CD4-positive, alpha-beta T cell (primary cell): ENCODE results near the gene KLHL30. TPM values are rescaled to one million over a fixed set of nuclear protein-coding genes. Genes with fewer than 3 reads are reported as not detected.

Source experiments
- ATAC-seq: fragments of 200-7000 bp; cut with Tn5 transposase; one replicate; pipeline ENCODE4 v1.10.0; 2022; ENCODE audit warnings: mild to moderate bottlenecking; ENCODE audit not compliant: poor library complexity
- CTCF ChIA-PET: fragments of 350-600 bp; sonication (Branson Sonifier 250); formaldehyde crosslinking; loops from one replicate; lab custom pipeline; 2021; ENCODE audit warnings: antibody characterized with exemption, inconsistent platforms; lab: Charles Lee
- POLR2A ChIA-PET: fragments of 350-600 bp; sonication (Branson Sonifier 250); formaldehyde crosslinking; loops from one replicate; lab custom pipeline; 2021; ENCODE audit warnings: antibody characterized with exemption, inconsistent platforms; lab: Charles Lee
- DNase-seq, 14 experiments: peaks; one replicate each; pipeline ENCODE4 v3.0.0-alpha.2; 2013 to 2020; ENCODE audit warnings: mixed read lengths in 2 of 14
- H3K27ac ChIP-seq, 2 donors: one replicate each; pipeline versions ENCODE4 v1.5.1 to v1.7.0; 2013; ENCODE audit warnings: low read length in 2 of 2, low read depth in 1 of 2, mild to moderate bottlenecking in 1 of 2
- H3K27me3 ChIP-seq, 2 experiments: 1 replicate in 1 of 2; 2 replicates in 1 of 2; pipeline versions ENCODE4 v1.6.1 to v1.7.0; 2013; ENCODE audit warnings: low read length in 2 of 2, control low read depth in 1 of 2, mild to moderate bottlenecking in 1 of 2, moderate library complexity in 1 of 2; ENCODE audit not compliant: insufficient read depth in 2 of 2, control insufficient read depth in 1 of 2
- H3K36me3 ChIP-seq: one replicate; pipeline ENCODE4 v1.6.1; 2013; ENCODE audit warnings: low read length, control low read depth; ENCODE audit not compliant: insufficient read depth
- H3K4me1 ChIP-seq: one replicate; pipeline ENCODE4 v1.6.1; 2013; ENCODE audit warnings: low read length, control low read depth; ENCODE audit not compliant: insufficient read depth
- H3K4me3 ChIP-seq: one replicate; pipeline ENCODE4 v1.5.1; 2013; ENCODE audit warnings: mild to moderate bottlenecking, low read length, moderate library complexity
- H3K9me3 ChIP-seq, 2 experiments: 1 replicate in 1 of 2; 2 replicates in 1 of 2; pipeline versions ENCODE4 v1.6.1 to v1.7.0; 2013; ENCODE audit warnings: low read length in 2 of 2, mild to moderate bottlenecking in 2 of 2, control low read depth in 1 of 2, moderate library complexity in 1 of 2; ENCODE audit not compliant: control insufficient read depth in 1 of 2, insufficient read depth in 1 of 2
- H3K27ac Mint-ChIP-seq: one replicate; pipeline ENCODE4 v1.8.0; 2020; ENCODE audit warnings: mixed read lengths
- H3K27me3 Mint-ChIP-seq: one replicate; pipeline ENCODE4 v1.8.0; 2021; ENCODE audit warnings: mixed read lengths
- H3K36me3 Mint-ChIP-seq: one replicate; pipeline ENCODE4 v1.8.0; 2021; ENCODE audit warnings: low read depth, mixed read lengths
- H3K4me1 Mint-ChIP-seq: one replicate; pipeline ENCODE4 v1.8.0; 2021; ENCODE audit warnings: low read depth, mixed read lengths
- H3K4me3 Mint-ChIP-seq: one replicate; pipeline ENCODE4 v1.8.0; 2020; ENCODE audit warnings: mild to moderate bottlenecking, mixed read lengths
- H3K9me3 Mint-ChIP-seq: one replicate; pipeline ENCODE4 v1.8.0; 2020; ENCODE audit warnings: mixed read lengths
- intact Hi-C, 2 experiments: fragments of 100-400 bp; cut with DNase I in 1 of 2; cut with micrococcal nuclease in 1 of 2; formaldehyde crosslinking; loops; one replicate each; pipeline versions ENCODE4 v1.15.1 to v1.9.0; 2023 to 2025; cut with DNase I, micrococcal nuclease
- total RNA-seq, 174 experiments: library from RNA in 2 of 174; stranded (reverse) in 2 of 174; gene quantifications; one replicate each; pipeline ENCODE4 v1.2.3 and lab custom pipeline; 2021 to 2026
- TF ChIP-seq, protein P1 (sequence below): fragments of 200-600 bp; IDR thresholded peaks from one replicate; pipeline ENCODE4 v1.8.0; 2022; ENCODE audit warnings: antibody characterized with exemption, mild to moderate bottlenecking

The KLHL30 gene
- total RNA-seq, 2 experiments from 2014 or later = not detected

DNA sequence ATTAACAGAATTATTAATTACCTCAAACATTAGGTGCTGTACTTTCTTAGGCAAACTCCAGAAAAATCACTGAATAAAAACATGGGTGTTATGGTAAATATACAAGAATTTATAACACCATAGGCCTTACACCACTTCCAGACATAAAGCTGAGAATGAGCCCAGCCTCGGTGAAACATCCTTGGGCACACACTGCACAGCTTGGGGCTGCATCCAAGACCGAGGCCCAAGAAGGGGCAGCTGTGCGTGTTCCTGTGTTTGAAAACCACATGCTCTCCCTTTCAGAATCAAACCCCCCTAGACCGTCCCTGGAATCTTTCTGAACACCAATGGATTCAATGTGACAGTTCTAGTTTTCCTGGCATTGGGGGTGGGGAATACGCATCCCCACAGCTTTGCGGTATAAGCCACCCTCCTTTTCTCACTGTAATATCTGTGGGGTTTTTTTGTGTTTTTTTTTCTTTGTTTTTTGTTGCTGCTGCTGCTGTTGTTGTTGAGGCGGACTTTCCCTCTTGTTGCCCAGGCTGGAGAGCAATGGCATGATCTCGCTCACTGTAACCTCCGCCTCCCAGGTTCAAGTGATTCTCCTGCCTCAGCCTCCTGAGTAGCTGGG, 33.2 kb downstream of the KLHL30 start:
- ChIA-PET POLR2A (no interaction called here), CTCF (no interaction called here)
- Histone ChIP-seq H3K36me3 (peaks cover 76% of the 10 kb centered on the region), H3K4me3 (no peak overlapping the region), H3K27ac (no peak overlapping the region), H3K9me3 (no peaks in the 10 kb centered on the region), H3K4me1 (no peaks in the 10 kb centered on the region), H3K27me3 (no peaks in the 10 kb centered on the region)
- Mint-ChIP-seq H3K4me3 (no peak overlapping the region), H3K9me3 (no peaks in the 10 kb centered on the region), H3K36me3 (peaks cover 88% of the 10 kb centered on the region), H3K27ac (no peak overlapping the region), H3K4me1 (no peaks in the 10 kb centered on the region), H3K27me3 (no peaks in the 10 kb centered on the region)
- intact Hi-C loops = no loop called here
- TF ChIP-seq, protein P1, sequence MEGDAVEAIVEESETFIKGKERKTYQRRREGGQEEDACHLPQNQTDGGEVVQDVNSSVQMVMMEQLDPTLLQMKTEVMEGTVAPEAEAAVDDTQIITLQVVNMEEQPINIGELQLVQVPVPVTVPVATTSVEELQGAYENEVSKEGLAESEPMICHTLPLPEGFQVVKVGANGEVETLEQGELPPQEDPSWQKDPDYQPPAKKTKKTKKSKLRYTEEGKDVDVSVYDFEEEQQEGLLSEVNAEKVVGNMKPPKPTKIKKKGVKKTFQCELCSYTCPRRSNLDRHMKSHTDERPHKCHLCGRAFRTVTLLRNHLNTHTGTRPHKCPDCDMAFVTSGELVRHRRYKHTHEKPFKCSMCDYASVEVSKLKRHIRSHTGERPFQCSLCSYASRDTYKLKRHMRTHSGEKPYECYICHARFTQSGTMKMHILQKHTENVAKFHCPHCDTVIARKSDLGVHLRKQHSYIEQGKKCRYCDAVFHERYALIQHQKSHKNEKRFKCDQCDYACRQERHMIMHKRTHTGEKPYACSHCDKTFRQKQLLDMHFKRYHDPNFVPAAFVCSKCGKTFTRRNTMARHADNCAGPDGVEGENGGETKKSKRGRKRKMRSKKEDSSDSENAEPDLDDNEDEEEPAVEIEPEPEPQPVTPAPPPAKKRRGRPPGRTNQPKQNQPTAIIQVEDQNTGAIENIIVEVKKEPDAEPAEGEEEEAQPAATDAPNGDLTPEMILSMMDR = no peak
- no peak for DNase-seq
- no peak for ATAC-seq

DNA sequence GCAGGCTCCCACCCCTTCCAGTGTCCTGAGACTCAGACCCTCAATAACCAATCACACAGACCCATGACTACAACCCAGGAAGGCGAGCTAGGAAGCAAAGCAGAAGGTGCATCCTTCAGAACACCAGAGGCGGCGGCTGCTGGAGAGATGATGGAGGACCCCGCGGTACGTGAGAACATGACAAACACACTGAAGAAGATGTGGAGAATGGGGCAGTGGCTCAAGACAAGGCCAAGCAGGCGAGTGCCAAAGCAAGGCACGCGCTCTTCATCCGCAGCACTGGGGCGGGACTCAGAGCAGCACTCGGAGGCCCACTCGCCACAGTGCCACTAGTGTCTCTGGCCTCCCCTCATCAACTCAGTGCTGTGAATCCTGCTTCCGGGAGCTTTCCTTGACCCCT, 34.0 kb downstream of the KLHL30 start:
- intact Hi-C loops = no loop called here

DNA sequence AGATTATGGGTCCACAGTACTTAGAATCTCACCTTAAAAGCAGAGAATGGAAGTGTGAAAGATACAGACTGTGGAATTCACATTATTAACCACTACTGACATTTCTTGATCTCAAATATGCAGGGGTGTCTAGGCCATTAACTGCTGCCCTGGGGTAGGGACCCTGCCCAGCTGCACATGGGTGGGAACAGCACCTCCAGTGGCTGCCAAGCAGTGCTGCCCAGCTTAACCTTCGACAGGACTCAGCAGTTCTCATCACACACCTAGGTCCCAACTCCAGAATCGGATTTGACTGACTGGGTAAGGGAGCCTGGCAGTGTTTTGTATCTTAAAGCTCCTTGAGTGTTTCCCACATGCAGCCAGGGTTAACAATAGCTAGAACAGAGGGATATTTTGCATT, 35.2 kb downstream of the KLHL30 start:
- DNase-seq (no peak), ATAC-seq (no peak)
- Histone ChIP-seq H3K27ac (no peak overlapping the region), H3K9me3 (no peaks in the 10 kb centered on the region), H3K4me1 (no peaks in the 10 kb centered on the region), H3K4me3 (no peak overlapping the region), H3K27me3 (no peaks in the 10 kb centered on the region), H3K36me3 (peaks cover 80% of the 10 kb centered on the region)
- Mint-ChIP-seq H3K9me3 (no peaks in the 10 kb centered on the region), H3K27me3 (no peaks in the 10 kb centered on the region), H3K36me3 (peaks cover 97% of the 10 kb centered on the region), H3K27ac (no peak overlapping the region), H3K4me3 (no peak overlapping the region), H3K4me1 (no peaks in the 10 kb centered on the region)
- ChIA-PET CTCF (no interaction called here), POLR2A (no interaction called here)
- intact Hi-C loops = no loop called here
- TF ChIP-seq, protein P1 = no peak

More for the DNA sequence above, 34.0 kb downstream of the KLHL30 start:
- H3K27me3 Mint-ChIP-seq = no peaks in the 10 kb centered on the region
- ATAC-seq (no peak), DNase-seq (no peak)
- CTCF ChIA-PET = no interaction called here
- POLR2A ChIA-PET = no interaction called here
- Histone ChIP-seq H3K36me3 (peaks cover 84% of the 10 kb centered on the region), H3K4me1 (no peaks in the 10 kb centered on the region), H3K9me3 (no peaks in the 10 kb centered on the region), H3K27ac (no peak overlapping the region), H3K4me3 (no peak overlapping the region), H3K27me3 (no peaks in the 10 kb centered on the region)
- H3K4me1 Mint-ChIP-seq = no peaks in the 10 kb centered on the region
- H3K9me3 Mint-ChIP-seq = no peaks in the 10 kb centered on the region
- H3K27ac Mint-ChIP-seq = no peak overlapping the region
- TF ChIP-seq, protein P1 = no peak
- H3K36me3 Mint-ChIP-seq = peaks cover 93% of the 10 kb centered on the region
- no peak overlapping the region for H3K4me3 Mint-ChIP-seq
